Erythroblast (primary cell): ENCODE measurements around the gene TBC1D26.
"Not testable (repeated sequence)": the region's sequence is repeated elsewhere in the genome, so short reads cannot be mapped to it uniquely, and the experiment has no call there.

Source experiments
- GATA1 ChIP-seq: IDR thresholded peaks from 2 replicates; pipeline ENCODE4 v1.6.1; 2011; ENCODE audit warnings: low read depth, mild to moderate bottlenecking, control low read depth, low read length, moderate library complexity
- POLR2A ChIP-seq: IDR thresholded peaks from 2 replicates; pipeline ENCODE4 v1.6.1; 2011; ENCODE audit warnings: mild to moderate bottlenecking, low read length

- not testable (repeated sequence) for TF ChIP-seq POLR2A, GATA1
Measured at GRCh38 chr17:15739259-15739658, 7.2 kb downstream of the TBC1D26 start.
